IMR-90 (cell line): ENCODE data around the gene NKAIN2. TPM values are rescaled to one million over a fixed set of nuclear protein-coding genes. Genes with fewer than 3 reads are reported as not detected.

Experiments used
- ATAC-seq: fragments of 200-7000 bp; cut with Tn5 transposase; 2 replicates; pipeline ENCODE4 v1.9.1; 2020; ENCODE audit warnings: low read depth, mild to moderate bottlenecking, moderate library complexity
- BruUV-seq: library from RNA; stranded (reverse); fragments of 400-500 nt; replicated peaks from 2 replicates; lab custom pipeline; 2021; lab: Mats Ljungman, UMichigan
- CTCF ChIA-PET: fragments of 300-600 bp; formaldehyde crosslinking; extraction: SDS; loops from one replicate; lab custom pipeline; 2021; ENCODE audit warnings: antibody characterized with exemption; lab: Yijun Ruan, JAX
- POLR2A ChIA-PET: fragments of 300-600 bp; sonication (Branson Sonifier 250); formaldehyde crosslinking; loops from one replicate; lab custom pipeline; 2022; ENCODE audit warnings: antibody characterized with exemption; ENCODE audit not compliant: unreplicated experiment; lab: Charles Lee
- DNase-seq: peaks from one replicate; pipeline ENCODE4 v3.0.0; 2013
- H2AFZ ChIP-seq: replicated peaks from 2 replicates; pipeline ENCODE3; 2013; ENCODE audit warnings: low read length, mild to moderate bottlenecking; ENCODE audit not compliant: poor library complexity
- H2AK5ac ChIP-seq: 2 replicates; pipeline ENCODE4 v1.6.1; 2013; ENCODE audit warnings: low read depth, low read length, inconsistent platforms
- H2AK9ac ChIP-seq: replicated peaks from 2 replicates; pipeline ENCODE3; 2013; ENCODE audit warnings: mild to moderate bottlenecking, low read depth, low read length, moderate library complexity; ENCODE audit not compliant: poor library complexity
- H2BK120ac ChIP-seq: 2 replicates; pipeline ENCODE4 v1.6.1; 2013; ENCODE audit warnings: low read depth, low read length, inconsistent platforms
- H2BK15ac ChIP-seq: 3 replicates; pipeline ENCODE4 v1.6.1; 2013; ENCODE audit warnings: low read depth, low read length, inconsistent platforms
- H2BK20ac ChIP-seq: 2 replicates; pipeline ENCODE4 v1.6.1; 2013; ENCODE audit warnings: low read depth, mild to moderate bottlenecking, inconsistent platforms, low read length, moderate library complexity
- H2BK5ac ChIP-seq: 2 replicates; pipeline ENCODE4 v1.6.1; 2013; ENCODE audit warnings: mild to moderate bottlenecking, low read depth, low read length, inconsistent platforms; ENCODE audit not compliant: poor library complexity, severe bottlenecking
- H3K14ac ChIP-seq: replicated peaks from 2 replicates; pipeline ENCODE4 v1.6.1; 2013; ENCODE audit warnings: low read depth, low read length, inconsistent platforms
- H3K18ac ChIP-seq: 2 replicates; pipeline ENCODE4 v1.6.1; 2013; ENCODE audit warnings: low read depth, low read length, control low read depth
- H3K23ac ChIP-seq: 2 replicates; pipeline ENCODE4 v1.6.1; 2013; ENCODE audit warnings: low read depth, low read length, inconsistent platforms
- H3K27ac ChIP-seq: 2 replicates; pipeline ENCODE4 v1.5.1; 2013; ENCODE audit warnings: mild to moderate bottlenecking, control low read depth, low read length; ENCODE audit not compliant: insufficient read depth
- H3K27me3 ChIP-seq: 2 replicates; pipeline ENCODE4 v1.6.1; 2013; ENCODE audit warnings: low read length; ENCODE audit not compliant: control insufficient read depth, insufficient read depth
- H3K36me3 ChIP-seq: 2 replicates; pipeline ENCODE4 v1.6.1; 2013; ENCODE audit warnings: low read length, mixed read lengths; ENCODE audit not compliant: control insufficient read depth, insufficient read depth
- H3K4ac ChIP-seq: 2 replicates; pipeline ENCODE4 v1.6.1; 2013; ENCODE audit warnings: low read depth, low read length, inconsistent platforms
- H3K4me1 ChIP-seq: 2 replicates; pipeline ENCODE4 v1.6.1; 2013; ENCODE audit warnings: low read length, mixed read lengths; ENCODE audit not compliant: control insufficient read depth, insufficient read depth
- H3K4me2 ChIP-seq: 2 replicates; pipeline ENCODE4 v1.6.1; 2013; ENCODE audit warnings: low read depth, mild to moderate bottlenecking, control low read depth, low read length, moderate library complexity
- H3K4me3 ChIP-seq: 2 replicates; pipeline ENCODE4 v1.5.1; 2013; ENCODE audit warnings: low read depth, mild to moderate bottlenecking, control low read depth, low read length, moderate library complexity; ENCODE audit not compliant: insufficient read depth
- H3K56ac ChIP-seq: 2 replicates; pipeline ENCODE4 v1.6.1; 2013; ENCODE audit warnings: low read length, inconsistent platforms; ENCODE audit not compliant: insufficient read depth; ENCODE audit errors: extremely low read depth
- H3K79me1 ChIP-seq, 2 experiments: 2 replicates each; pipeline ENCODE4 v1.6.1; 2013; ENCODE audit warnings: low read length in 2 of 2, inconsistent platforms in 1 of 2, low read depth in 1 of 2
- H3K9ac ChIP-seq: 2 replicates; pipeline ENCODE4 v1.6.1; 2013; ENCODE audit warnings: low read depth, low read length, control low read depth
- H3K9me1 ChIP-seq: 2 replicates; pipeline ENCODE4 v1.6.1; 2013; ENCODE audit warnings: low read length, inconsistent platforms; ENCODE audit not compliant: insufficient read depth
- H3K9me3 ChIP-seq: 2 replicates; pipeline ENCODE4 v1.6.1; 2013; ENCODE audit warnings: low read length; ENCODE audit not compliant: control insufficient read depth, insufficient read depth
- H4K20me1 ChIP-seq: 2 replicates; pipeline ENCODE4 v1.6.1; 2013; ENCODE audit warnings: low read length, inconsistent platforms; ENCODE audit not compliant: insufficient read depth
- H4K5ac ChIP-seq: 2 replicates; pipeline ENCODE4 v1.6.1; 2013; ENCODE audit warnings: mild to moderate bottlenecking, low read depth, low read length, control low read depth
- H4K8ac ChIP-seq, 2 experiments: 2 replicates each; pipeline ENCODE4 v1.6.1; 2013; ENCODE audit warnings: low read depth in 2 of 2, low read length in 2 of 2, control low read depth in 1 of 2, inconsistent platforms in 1 of 2
- H4K91ac ChIP-seq: 2 replicates; pipeline ENCODE4 v1.6.1; 2013; ENCODE audit warnings: low read depth, low read length, inconsistent platforms; ENCODE audit not compliant: insufficient read depth
- BHLHE40 ChIP-seq: fragments of 150-350 bp; IDR thresholded peaks from 2 replicates; pipeline ENCODE4 v1.6.1; 2016; ENCODE audit warnings: mild to moderate bottlenecking, low read depth, low read length
- CEBPB ChIP-seq: IDR thresholded peaks from 2 replicates; pipeline ENCODE4 v1.6.1; 2012; ENCODE audit warnings: low read depth, low read length, improper control_type of control experiment
- CHD1 ChIP-seq: IDR thresholded peaks from 2 replicates; pipeline ENCODE4 v1.6.1; 2012; ENCODE audit warnings: low read depth, low read length, improper control_type of control experiment
- FOS ChIP-seq: fragments of 150-350 bp; IDR thresholded peaks from 2 replicates; pipeline ENCODE4 v1.6.1; 2016; ENCODE audit warnings: low read depth, low read length
- NFE2L2 ChIP-seq: fragments of 150-350 bp; IDR thresholded peaks from 2 replicates; pipeline ENCODE4 v1.6.1; 2016; ENCODE audit warnings: low read depth, mild to moderate bottlenecking, low read length
- POLR2A ChIP-seq: IDR thresholded peaks from 2 replicates; pipeline ENCODE4 v1.6.1; 2012; ENCODE audit warnings: mild to moderate bottlenecking, low read depth, low read length
- RAD21 ChIP-seq: IDR thresholded peaks from 2 replicates; pipeline ENCODE4 v1.6.1; 2012; ENCODE audit warnings: low read length, improper control_type of control experiment
- RCOR1 ChIP-seq: IDR thresholded peaks from 2 replicates; pipeline ENCODE4 v1.6.1; 2012; ENCODE audit warnings: mild to moderate bottlenecking, low read length, improper control_type of control experiment; ENCODE audit not compliant: insufficient replicate concordance
- USF2 ChIP-seq: fragments of 150-350 bp; IDR thresholded peaks from 2 replicates; pipeline ENCODE4 v1.6.1; 2017; ENCODE audit warnings: mild to moderate bottlenecking, antibody characterized with exemption, low read length, low read depth
- WGBS, 2 experiments: methylation state at CpG; one replicate each; pipeline versions ENCODE4 v1.1.5 to v1.1.7; 2013; ENCODE audit warnings: missing lambda C conversion rate in 2 of 2; ENCODE audit not compliant: insufficient read length in 1 of 2; ENCODE audit errors: extremely low coverage in 2 of 2; 5-methylcytosine and 5-hydroxymethylcytosine counted together
- dilution Hi-C: fragments of 300-500 bp; cut with HindIII; formaldehyde crosslinking; loops from one replicate; pipeline ENCODE4 v1.14.3; 2018; ENCODE audit warnings: low sequenced_read_pairs; ENCODE audit not compliant: unreplicated experiment
- in situ Hi-C: fragments of 300-500 bp; cut with MboI; formaldehyde crosslinking; loops from 3 replicates; pipeline ENCODE4 v1.14.3; 2019; ENCODE audit warnings: low sequenced_read_pairs, inconsistent platforms, mixed read lengths
- intact Hi-C: fragments of 100-400 bp; cut with micrococcal nuclease; formaldehyde crosslinking; loops from 2 replicates; pipeline ENCODE4 v1.10.0; 2022
- polyA plus RNA-seq, 3 experiments: library from polyadenylated mRNA; depleted of rRNA; stranded (reverse); fragments of >200 nt; gene quantifications; 2 replicates each; pipeline ENCODE4 v1.2.3, GENCODE V29; 2012; ENCODE audit warnings: low replicate concordance in 1 of 3
- total RNA-seq: library from RNA; depleted of rRNA; stranded (reverse); fragments of >200 nt; gene quantifications from 2 replicates; pipeline ENCODE4 v1.2.3, GENCODE V29; 2012
- TF ChIP-seq, protein P1 (sequence below): fragments of 150-350 bp; IDR thresholded peaks from 2 replicates; pipeline ENCODE4 v1.6.1; 2016; ENCODE audit warnings: low read depth, mild to moderate bottlenecking, low read length, moderate library complexity, borderline replicate concordance

NKAIN2 gene
- total and polyA plus RNA-seq, 2 of the 4 experiments (the other 2 are of a cell fraction): not detected

DNA sequence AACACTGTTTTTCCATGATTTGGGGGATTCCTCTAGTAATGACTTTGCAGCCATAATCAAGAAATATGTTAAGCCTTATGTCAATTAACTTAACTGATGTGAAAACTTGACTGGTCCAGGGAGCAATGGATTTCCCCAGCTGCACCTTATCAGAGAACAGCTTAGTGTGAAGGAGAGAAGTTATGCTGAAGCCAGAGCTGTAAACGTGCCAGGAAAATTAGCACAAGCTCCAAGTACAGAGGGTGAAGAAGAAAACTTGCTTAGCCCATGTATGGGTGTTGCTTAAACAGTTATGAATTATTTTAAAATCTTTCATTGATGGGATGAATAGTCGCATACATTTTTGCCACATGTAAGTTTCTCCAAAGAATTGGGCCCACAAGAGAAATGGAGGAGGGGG, 943.7 kb downstream of the NKAIN2 start:
- dilution Hi-C loops (no loop called here), in situ Hi-C loops (no loop called here), intact Hi-C loops (no loop called here)
- no peak overlapping the region for H2BK120ac ChIP-seq
- 0% methylated on average over 1 of the region's 2 CpGs; no CpG with 5 or more reads in 1 of the 2 experiments for WGBS, 2 experiments
- H3K4me3 ChIP-seq: no peak overlapping the region
- DNase-seq (no peak), ATAC-seq (no peak)
- H2AFZ ChIP-seq: no peak overlapping the region
- H3K9me3 ChIP-seq: no peaks in the 10 kb centered on the region
- H4K20me1 ChIP-seq: no peaks in the 10 kb centered on the region
- no peak overlapping the region for H2BK15ac ChIP-seq
- no peaks in the 10 kb centered on the region for H3K79me1 ChIP-seq
- H3K4me2 ChIP-seq: no peak overlapping the region
- no peak overlapping the region for H3K27ac ChIP-seq
- H3K4me1 ChIP-seq: no peaks in the 10 kb centered on the region
- no peaks in the 10 kb centered on the region for H3K27me3 ChIP-seq
- H3K18ac ChIP-seq: no peak overlapping the region
- TF ChIP-seq POLR2A: no peak
- TF ChIP-seq RAD21: no peak
- TF ChIP-seq RCOR1: no peak
- TF ChIP-seq, protein P1, sequence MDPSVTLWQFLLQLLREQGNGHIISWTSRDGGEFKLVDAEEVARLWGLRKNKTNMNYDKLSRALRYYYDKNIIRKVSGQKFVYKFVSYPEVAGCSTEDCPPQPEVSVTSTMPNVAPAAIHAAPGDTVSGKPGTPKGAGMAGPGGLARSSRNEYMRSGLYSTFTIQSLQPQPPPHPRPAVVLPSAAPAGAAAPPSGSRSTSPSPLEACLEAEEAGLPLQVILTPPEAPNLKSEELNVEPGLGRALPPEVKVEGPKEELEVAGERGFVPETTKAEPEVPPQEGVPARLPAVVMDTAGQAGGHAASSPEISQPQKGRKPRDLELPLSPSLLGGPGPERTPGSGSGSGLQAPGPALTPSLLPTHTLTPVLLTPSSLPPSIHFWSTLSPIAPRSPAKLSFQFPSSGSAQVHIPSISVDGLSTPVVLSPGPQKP: no peak
- TF ChIP-seq NFE2L2: no peak
- TF ChIP-seq BHLHE40: no peak
- no peak for TF ChIP-seq CEBPB
- TF ChIP-seq USF2: no peak
- TF ChIP-seq FOS: no peak
- no peak for TF ChIP-seq CHD1
- no peak overlapping the region for H3K23ac ChIP-seq
- POLR2A ChIA-PET: no interaction called here
- H2BK20ac ChIP-seq: no peak overlapping the region
- no peaks in the 10 kb centered on the region for H3K9me1 ChIP-seq
- H4K91ac ChIP-seq: no peak overlapping the region
- no peak overlapping the region for H4K5ac ChIP-seq
- no peak overlapping the region for H3K56ac ChIP-seq
- H3K9ac ChIP-seq: no peak overlapping the region
- H3K14ac ChIP-seq: no peak overlapping the region
- no peak overlapping the region for H2AK5ac ChIP-seq
- no peak overlapping the region for H2AK9ac ChIP-seq
- no peak overlapping the region for H2BK5ac ChIP-seq
- no peaks in the 10 kb centered on the region for H3K36me3 ChIP-seq
- BruUV-seq: no TSS peak
- H3K4ac ChIP-seq: no peak overlapping the region
- CTCF ChIA-PET: no interaction called here
- H4K8ac ChIP-seq: no peak overlapping the region
